ENCODE data around the gene PRUNE2.

PRUNE2 gene

DNA sequence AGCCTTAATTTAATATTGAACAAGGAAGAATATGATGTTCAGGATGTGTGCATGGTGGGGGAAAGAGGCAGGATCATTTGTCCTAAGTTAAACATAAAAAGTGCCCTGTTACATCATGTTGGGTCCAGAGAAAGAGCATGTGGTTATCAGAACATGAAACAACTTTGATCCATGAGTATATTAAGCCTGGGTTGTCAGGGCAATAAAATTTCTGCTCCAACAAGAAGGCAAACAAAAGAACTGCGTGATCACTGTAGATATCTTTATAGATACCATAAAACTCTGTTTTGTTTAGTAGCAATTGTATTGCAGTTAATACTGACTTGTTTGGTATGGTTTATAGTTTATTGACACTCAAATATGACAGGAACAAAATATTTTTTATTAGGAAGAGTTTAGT lies 106.4 kb downstream of the PRUNE2 start:
- TF ChIP-seq, protein P1, sequence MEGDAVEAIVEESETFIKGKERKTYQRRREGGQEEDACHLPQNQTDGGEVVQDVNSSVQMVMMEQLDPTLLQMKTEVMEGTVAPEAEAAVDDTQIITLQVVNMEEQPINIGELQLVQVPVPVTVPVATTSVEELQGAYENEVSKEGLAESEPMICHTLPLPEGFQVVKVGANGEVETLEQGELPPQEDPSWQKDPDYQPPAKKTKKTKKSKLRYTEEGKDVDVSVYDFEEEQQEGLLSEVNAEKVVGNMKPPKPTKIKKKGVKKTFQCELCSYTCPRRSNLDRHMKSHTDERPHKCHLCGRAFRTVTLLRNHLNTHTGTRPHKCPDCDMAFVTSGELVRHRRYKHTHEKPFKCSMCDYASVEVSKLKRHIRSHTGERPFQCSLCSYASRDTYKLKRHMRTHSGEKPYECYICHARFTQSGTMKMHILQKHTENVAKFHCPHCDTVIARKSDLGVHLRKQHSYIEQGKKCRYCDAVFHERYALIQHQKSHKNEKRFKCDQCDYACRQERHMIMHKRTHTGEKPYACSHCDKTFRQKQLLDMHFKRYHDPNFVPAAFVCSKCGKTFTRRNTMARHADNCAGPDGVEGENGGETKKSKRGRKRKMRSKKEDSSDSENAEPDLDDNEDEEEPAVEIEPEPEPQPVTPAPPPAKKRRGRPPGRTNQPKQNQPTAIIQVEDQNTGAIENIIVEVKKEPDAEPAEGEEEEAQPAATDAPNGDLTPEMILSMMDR (conservative IDR thresholded peaks at IDR 0.05) = no peak
- peak overlapping the region; percentile 98 for H3K27ac ChIP-seq

DNA sequence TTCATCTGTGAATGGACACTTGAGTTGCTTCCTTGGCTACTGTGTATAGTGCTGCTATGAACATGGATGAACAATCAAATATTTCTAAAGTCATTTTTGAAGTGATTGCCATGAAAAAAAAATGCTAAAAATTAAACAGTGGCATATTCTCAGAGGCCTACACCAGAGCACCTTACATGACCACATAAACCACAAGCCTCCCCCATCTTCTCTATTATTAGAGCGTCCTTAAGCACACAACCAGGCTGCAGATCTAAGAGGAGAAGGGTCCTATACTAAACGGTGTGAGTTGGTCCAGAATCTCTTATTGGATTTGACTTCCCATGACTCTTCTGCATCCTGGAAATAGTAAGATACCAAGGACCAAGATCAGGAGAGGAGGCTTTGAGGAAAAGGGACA lies 107.4 kb downstream of the PRUNE2 start:
- TF ChIP-seq, protein P1 (conservative IDR thresholded peaks at IDR 0.05) = no peak
- peak overlapping the region; percentile 98 for H3K27ac ChIP-seq

DNA sequence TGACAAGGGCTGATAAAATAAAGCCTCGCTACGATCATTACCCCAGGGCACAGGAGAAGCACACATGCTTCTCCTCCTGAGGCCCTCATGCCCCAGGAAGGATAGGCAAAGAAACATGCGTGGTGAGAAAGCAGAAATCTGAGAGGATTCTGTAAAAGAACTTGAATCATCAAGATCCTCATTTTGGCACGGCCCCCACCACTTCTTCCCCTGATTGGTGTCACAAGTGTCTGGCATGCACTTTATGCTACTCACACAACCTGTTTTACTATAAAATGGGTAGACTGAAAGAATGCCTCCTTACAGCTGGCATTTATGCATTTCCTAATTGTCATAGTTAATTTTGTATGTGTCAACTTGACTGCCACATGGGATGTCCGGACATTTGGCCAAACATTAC lies 109.6 kb downstream of the PRUNE2 start:
- TF ChIP-seq, protein P1 (conservative IDR thresholded peaks at IDR 0.05) = no peak

DNA sequence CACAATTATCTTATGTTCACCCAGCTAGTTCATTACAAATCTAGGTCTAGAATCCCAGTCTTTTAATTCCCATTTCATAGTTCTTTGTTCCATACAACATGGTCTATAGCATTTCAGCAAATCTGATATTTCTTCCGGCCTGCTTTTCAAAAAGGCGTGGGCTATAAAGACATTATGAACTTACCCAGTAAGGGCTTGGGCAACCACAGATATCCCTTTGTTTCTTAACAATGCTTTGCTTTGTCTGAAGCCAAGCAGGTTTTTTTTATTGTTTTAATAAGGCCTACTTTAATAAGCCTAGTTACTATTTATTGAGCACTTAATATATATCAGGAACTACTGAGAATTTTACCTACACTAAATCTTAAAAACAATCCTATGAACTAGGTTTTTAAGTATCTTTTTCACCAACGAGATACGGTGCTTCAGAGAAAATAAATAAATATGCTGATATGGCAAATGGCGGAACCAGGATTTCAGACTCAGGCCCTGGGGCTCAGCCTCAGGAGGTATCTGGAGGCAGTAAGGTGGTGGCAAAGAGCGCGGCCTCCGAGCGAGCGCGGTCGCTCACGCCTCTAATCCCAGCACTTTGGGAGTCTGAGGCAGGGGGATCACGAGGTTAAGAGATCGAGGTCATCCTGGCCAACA lies 112.0 kb downstream of the PRUNE2 start:
- peak overlapping the region; percentile 98 for H3K27ac ChIP-seq
- TF ChIP-seq, protein P1 (conservative IDR thresholded peaks at IDR 0.05) = no peak

More for the DNA sequence above, 109.6 kb downstream of the PRUNE2 start:
- H3K27ac ChIP-seq = peak overlapping the region; percentile 98

DNA sequence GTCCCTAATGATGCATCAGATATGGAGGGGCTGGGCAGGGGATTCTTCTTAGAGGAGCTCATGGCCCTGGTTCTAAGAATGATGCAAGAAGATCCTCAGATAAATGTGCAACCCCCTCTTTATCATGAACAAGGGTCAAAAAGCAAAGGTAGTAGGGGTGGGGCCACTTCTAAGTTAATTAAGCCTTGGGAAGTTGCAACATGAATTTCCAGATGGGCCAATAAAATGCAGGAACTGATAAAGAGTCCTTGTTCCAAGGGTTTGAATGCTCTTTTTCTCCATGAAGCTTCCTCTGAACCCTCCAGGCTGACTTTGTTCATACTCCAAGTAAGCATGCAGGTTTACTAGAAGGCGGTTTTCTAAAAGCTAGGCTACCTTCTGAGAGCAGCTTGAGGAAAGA lies 116.1 kb downstream of the PRUNE2 start:
- no peak overlapping the region for H3K27ac ChIP-seq

DNA sequence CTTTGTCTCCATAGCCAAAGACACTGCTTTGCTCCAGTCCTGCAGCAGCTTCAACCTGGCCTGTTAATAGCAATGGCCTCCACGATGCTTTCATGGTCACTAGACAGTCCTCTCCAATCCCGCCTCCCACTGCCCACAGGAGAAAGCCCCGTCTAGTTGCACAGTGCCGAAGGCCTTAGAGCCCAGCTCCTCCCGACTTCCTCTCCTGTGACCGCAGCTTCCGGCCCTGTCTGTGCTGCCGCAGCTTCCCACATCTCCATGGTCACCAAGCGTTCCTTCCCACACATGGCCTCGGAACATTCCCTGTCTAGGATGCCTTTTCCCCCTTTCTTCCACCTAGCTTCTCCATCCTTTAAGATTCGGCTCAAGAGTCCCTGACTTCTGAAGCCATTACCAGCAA lies 118.2 kb downstream of the PRUNE2 start:
- TF ChIP-seq, protein P1 (conservative IDR thresholded peaks at IDR 0.05) = no peak
- H3K27ac ChIP-seq = no peak overlapping the region

More for the DNA sequence above, 116.1 kb downstream of the PRUNE2 start:
- TF ChIP-seq, protein P1 (conservative IDR thresholded peaks at IDR 0.05) = no peak

DNA sequence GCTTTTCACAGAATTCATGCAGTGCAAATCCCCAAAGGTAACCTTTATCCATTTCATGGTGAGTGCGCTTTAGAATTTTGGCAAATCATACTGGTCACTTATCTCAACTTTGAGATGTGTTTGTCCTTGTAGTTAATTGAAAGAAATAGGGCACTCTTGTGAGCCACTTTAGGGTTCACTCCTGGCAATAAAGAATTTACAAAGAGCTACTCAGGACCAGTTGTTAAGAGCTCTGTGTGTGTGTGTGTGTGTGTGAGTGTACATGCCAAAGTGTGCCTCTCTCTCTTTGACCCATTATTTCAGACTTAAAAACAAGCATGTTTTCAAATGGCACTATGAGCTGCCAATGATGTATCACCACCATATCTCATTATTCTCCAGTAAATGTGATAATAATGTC lies 120.4 kb downstream of the PRUNE2 start:
- H3K27ac ChIP-seq = no peak overlapping the region
- TF ChIP-seq, protein P1 (conservative IDR thresholded peaks at IDR 0.05) = no peak

All from VCaP (cell line).